ENCODE results near the gene ERH. TPM values are rescaled to one million over a fixed set of nuclear protein-coding genes. Genes with fewer than 3 reads are reported as not detected.

The ERH gene
- 114 TPM for total RNA-seq
- long read RNA-seq, transcript ERH-203 (4 exons, 1,124 nt), result major isoform, 15 of 19 reads
- long read RNA-seq, partial matches to known transcripts, result 0 of 19 reads
- long read RNA-seq, other reads (novel, unspliced or antisense), result 2 of 19 reads

DNA sequence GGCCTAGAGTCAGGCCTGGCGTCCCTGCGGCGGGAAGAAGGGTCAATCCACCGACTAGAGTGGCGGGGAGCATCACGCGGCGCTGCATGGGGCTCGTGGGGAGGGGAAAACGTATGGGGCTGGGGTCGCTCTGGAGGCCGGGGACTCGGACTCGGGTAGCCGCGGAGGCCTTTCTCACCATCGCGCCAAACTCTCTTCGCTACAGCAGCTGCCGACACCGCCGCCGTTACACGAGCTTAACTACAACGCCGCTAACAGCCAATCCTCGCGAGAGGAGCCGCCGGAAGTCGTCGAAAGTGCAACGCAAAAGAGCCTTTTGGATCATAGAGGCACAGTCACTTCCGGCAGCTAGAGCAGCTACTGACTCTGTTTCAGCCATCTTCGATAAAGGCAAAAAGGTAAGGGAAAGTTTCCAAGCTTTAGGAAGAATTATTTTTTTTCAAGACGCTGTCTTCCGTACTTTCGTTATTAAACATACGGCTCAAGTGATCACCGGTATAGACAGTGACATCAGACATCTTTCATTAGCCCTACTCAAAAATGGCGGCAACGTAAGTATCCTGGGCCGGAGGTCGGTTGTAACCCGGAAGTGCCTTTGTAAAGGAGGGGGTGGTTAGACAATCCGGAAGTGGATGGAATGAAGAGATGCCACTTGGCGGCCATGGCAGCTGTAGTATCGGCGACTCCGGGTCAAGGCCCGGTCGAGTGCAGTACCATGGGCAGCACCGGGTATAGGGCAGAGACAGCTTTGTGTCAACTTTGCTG is at the start of gene ERH, which contains the start of gene SLC39A9:
Gene ERH, minus strand, starts transcription at position 247 of the 765 bp plus-strand sequence. Its CDS starts 66 bp downstream, at position 181.
Gene SLC39A9, plus strand, starts transcription at position 640 of the 765 bp plus-strand sequence. CDS start 678 bp downstream, outside the sequence.
- intact Hi-C loops (cut with DNase I), result no loop called here
- Histone ChIP-seq H3K27me3 (no peaks in the 10 kb centered on the region), H3K4me1 (peaks cover 40% of the 10 kb centered on the region), H3K4me3 (peak within 1 kb of the TSS; percentile 94), H3K36me3 (peaks cover 35% of the 10 kb centered on the region), H3K9me3 (no peaks in the 10 kb centered on the region), H3K27ac (peak within 1 kb of the TSS; percentile 95)
- TF ChIP-seq, protein P1, sequence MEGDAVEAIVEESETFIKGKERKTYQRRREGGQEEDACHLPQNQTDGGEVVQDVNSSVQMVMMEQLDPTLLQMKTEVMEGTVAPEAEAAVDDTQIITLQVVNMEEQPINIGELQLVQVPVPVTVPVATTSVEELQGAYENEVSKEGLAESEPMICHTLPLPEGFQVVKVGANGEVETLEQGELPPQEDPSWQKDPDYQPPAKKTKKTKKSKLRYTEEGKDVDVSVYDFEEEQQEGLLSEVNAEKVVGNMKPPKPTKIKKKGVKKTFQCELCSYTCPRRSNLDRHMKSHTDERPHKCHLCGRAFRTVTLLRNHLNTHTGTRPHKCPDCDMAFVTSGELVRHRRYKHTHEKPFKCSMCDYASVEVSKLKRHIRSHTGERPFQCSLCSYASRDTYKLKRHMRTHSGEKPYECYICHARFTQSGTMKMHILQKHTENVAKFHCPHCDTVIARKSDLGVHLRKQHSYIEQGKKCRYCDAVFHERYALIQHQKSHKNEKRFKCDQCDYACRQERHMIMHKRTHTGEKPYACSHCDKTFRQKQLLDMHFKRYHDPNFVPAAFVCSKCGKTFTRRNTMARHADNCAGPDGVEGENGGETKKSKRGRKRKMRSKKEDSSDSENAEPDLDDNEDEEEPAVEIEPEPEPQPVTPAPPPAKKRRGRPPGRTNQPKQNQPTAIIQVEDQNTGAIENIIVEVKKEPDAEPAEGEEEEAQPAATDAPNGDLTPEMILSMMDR (IDR thresholded peaks at IDR 0.05), result no peak
- ATAC-seq (peak; percentile 97), DNase-seq (peak; percentile 97)

DNA sequence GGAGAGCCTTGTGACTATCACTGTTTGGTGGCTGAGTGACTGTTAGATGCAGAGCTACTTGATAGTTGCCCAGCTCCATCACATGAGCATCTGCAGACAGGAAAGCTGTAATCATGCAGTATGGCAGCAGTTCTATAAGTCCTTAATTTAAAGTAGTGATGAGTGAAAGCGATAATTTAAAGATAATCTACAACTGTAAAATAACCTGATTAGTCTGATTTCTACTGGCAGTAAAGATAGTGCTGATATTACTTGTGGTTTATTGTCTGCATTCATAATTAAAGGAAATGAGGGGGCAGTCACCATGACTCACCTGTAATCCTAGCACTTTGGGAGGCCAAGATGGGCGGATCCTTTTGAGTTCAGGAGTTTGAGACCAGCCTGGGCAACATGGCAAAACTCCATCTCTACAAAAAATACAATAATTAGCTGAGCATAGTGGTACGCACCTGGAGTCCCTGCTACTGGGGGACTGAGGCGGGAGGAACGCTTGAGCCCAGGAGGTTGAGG is 45.3 kb upstream of the ERH start:
- Histone ChIP-seq H3K9me3 (no peaks in the 10 kb centered on the region), H3K27ac (no peak overlapping the region), H3K27me3 (no peaks in the 10 kb centered on the region), H3K4me3 (no peak overlapping the region), H3K36me3 (peaks cover 29% of the 10 kb centered on the region), H3K4me1 (no peaks in the 10 kb centered on the region)
- no peak for ATAC-seq
- intact Hi-C loops (cut with DNase I), result no loop called here
- TF ChIP-seq, protein P1 (IDR thresholded peaks at IDR 0.05), result no peak
- DNase-seq, result no peak

DNA sequence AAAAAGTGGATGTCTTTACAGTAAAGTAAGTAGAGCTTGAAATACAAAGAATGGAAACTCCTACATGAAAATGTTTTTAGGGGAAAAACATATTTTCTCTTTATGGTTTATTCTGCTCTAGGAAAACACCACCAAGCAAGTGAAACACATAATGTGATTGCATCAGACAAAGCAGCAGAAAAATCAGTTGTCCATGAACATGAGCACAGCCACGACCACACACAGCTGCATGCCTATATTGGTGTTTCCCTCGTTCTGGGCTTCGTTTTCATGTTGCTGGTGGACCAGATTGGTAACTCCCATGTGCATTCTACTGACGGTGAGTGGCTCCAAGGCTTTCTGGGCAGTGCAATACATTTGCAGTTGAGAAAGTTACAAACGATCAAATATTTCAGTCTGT is 43.8 kb upstream of the ERH start:
- Histone ChIP-seq H3K4me3 (no peak overlapping the region), H3K4me1 (no peaks in the 10 kb centered on the region), H3K27ac (no peak overlapping the region), H3K27me3 (no peaks in the 10 kb centered on the region), H3K9me3 (no peaks in the 10 kb centered on the region), H3K36me3 (peaks cover 29% of the 10 kb centered on the region)
- no peak for DNase-seq
- TF ChIP-seq, protein P1 (IDR thresholded peaks at IDR 0.05), result no peak
- intact Hi-C loops (cut with DNase I), result no loop called here
- ATAC-seq, result no peak

DNA sequence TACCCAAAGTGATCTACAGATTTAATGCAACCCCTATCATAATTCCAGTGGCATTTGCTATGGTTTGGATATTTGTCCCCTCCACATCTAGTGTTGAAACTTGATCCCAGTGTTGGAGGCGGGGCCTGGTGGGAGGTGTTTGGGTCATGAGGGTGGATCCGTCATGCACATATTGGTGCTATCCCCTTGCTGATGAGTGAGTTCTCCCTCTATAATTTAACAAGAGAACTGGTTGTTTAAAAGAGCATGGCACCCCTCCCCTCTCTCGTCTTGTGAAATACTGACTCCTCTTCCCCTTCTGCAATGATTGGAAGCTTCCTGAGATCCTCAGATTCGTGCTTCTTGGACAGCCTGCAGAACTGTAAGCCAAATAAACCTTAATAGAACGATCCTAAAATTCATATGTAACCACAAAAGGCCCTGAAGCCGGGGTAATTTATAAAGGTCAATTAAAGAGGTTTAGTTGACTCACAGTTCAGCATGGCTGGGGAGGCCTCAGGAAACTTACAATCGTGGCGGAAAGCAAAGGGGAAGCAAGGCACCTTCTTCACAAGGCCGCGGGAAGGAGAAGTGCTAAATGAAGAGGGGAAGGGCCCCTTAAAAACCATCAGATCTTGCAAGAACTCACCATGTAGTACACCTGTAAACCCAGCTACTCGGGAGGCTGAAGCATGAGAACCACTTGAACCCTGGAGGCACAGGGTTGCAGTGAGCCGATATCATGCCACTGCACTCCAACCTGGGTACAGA is 41.6 kb upstream of the ERH start:
- no peak overlapping the region for H3K27ac ChIP-seq
- intact Hi-C loops (cut with DNase I), result no loop called here
- H3K4me1 ChIP-seq, result no peaks in the 10 kb centered on the region
- no peak overlapping the region for H3K4me3 ChIP-seq
- H3K9me3 ChIP-seq, result no peaks in the 10 kb centered on the region
- TF ChIP-seq, protein P1 (IDR thresholded peaks at IDR 0.05), result no peak
- no peak for DNase-seq
- no peaks in the 10 kb centered on the region for H3K27me3 ChIP-seq
- ATAC-seq, result no peak
- peaks cover 29% of the 10 kb centered on the region for H3K36me3 ChIP-seq

DNA sequence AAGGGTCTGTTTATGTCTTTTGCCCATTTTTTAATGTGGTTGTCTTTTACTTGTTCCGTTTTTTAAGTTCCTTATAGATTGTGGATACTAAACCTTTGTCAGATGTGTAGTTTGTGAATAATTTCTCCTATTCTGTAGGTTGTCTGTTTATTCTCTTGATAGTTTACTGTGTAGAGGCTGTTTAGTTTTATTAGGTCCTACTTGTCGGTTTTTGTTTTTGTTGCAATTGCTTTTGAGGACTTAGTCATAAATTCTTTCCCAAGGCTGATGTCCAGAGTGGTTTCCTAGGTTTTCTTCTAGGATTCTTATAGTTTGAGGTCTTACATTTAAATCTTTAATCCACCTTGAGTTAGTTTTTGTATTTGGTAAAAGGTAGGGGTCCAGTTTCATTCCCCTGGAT is 34.3 kb upstream of the ERH start:
- ATAC-seq, result no peak
- no peaks in the 10 kb centered on the region for H3K27me3 ChIP-seq
- H3K4me1 ChIP-seq, result no peaks in the 10 kb centered on the region
- TF ChIP-seq, protein P1 (IDR thresholded peaks at IDR 0.05), result no peak
- DNase-seq, result no peak
- no peak overlapping the region for H3K4me3 ChIP-seq
- H3K27ac ChIP-seq, result no peak overlapping the region
- intact Hi-C loops (cut with DNase I), result no loop called here
- no peaks in the 10 kb centered on the region for H3K9me3 ChIP-seq
- no peaks in the 10 kb centered on the region for H3K36me3 ChIP-seq

All from upper lobe of right lung (tissue), 1 donor.